Activated gamma-delta T cell treated with anti-CD3 and anti-CD28 coated beads, Interleukin-2, amount 50 U/mL, for 16 hours (primary cell): ENCODE measurements around the gene EFR3B.
"Not testable (repeated sequence)": the region's sequence is repeated elsewhere in the genome, so short reads cannot be mapped to it uniquely, and the experiment has no call there.

Experiments used
- DNase-seq: peaks from one replicate; pipeline ENCODE4 v3.0.0-alpha.2; 2020; ENCODE audit warnings: low read depth

EFR3B gene

DNA sequence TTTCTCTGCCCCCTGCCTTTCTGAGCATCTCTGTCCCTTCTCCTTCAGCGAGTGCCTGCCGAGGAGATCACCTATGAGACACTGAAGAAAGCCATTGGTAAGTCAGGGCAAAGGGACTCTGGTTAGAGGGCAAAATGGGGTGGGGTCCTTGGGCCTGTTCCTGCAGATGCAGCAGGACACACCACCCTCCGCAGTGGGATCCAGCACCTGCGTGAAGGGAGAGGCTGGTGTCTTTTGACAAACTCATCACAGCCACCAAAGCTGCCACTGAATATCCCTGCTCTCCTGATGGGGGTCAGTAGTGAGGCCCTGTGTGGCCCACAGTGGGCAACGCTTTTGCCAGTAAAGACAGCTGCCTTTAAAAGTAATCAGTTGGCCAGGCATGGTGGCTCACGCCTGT lies 107.8 kb downstream of the EFR3B start:
- no peak for DNase-seq

GRCh38 chr2:25150993-25151392 lies 109.1 kb downstream of the EFR3B start:
- DNase-seq: not testable (repeated sequence)

DNA sequence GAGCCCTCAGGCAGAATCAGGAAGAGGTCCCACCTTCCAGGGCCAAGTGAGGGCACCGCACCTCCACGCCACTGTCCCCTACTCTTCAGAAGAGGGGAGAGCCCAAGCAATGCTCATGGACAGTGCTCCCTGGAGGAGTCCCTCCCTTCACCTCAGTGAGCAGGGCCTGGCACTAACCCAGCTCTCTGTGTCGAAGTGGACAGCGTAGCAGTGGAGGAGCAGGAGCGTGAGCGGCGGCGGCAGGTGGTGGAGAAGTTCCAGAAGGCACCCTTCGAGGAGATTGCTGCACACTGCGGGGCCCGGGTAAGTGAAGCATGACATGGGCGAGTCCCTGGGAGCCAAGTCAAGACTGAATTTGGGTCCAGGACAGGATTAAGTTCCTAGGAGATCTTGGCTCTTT lies 109.8 kb downstream of the EFR3B start:
- DNase-seq: no peak

DNA sequence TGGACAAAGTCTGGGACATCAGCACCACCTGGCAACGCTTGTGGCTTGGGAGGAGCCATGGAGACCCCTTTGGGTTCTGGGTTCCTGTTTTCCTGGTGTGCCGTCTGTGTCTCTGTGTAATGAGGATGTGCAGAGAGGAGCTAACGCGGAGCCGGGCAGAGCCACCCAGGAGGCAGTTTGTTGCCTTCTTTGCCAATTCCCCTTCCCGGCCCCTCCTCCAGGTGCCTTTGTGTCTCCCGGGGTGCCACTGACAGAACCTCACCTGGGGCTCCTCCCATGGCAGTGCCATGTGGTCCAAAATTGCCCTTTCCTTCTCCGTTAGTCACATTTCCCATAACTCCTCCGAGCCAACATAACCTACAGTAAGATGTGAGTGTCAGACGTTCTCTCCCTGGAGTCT lies 113.5 kb downstream of the EFR3B start:
- no peak for DNase-seq

- no peak for DNase-seq
Measured at GRCh38 chr2:25158096-25158852, 116.4 kb downstream of the EFR3B start.

DNA sequence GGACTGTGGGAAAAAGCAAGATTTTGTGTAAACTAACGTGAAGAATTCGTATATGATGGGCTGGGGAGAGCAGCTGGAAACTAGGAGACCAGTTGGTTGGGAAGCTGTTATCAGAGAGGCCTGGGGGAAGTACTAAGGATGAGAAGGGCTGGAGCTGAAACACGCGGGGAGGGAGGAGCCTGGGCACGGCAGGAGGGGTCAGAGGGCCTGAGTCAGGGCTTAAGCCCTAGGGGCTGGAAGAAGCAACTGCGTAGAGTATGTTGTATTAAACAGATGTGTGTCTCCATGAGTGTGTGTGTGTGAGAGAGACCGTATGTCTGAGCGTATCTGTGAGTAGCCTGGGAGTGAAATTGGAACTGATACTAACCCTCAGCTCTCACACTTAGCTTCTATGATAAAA lies 118.1 kb downstream of the EFR3B start:
- no peak for DNase-seq

- DNase-seq: no peak
Measured at GRCh38 chr2:25160376-25160775, 118.5 kb downstream of the EFR3B start.

DNA sequence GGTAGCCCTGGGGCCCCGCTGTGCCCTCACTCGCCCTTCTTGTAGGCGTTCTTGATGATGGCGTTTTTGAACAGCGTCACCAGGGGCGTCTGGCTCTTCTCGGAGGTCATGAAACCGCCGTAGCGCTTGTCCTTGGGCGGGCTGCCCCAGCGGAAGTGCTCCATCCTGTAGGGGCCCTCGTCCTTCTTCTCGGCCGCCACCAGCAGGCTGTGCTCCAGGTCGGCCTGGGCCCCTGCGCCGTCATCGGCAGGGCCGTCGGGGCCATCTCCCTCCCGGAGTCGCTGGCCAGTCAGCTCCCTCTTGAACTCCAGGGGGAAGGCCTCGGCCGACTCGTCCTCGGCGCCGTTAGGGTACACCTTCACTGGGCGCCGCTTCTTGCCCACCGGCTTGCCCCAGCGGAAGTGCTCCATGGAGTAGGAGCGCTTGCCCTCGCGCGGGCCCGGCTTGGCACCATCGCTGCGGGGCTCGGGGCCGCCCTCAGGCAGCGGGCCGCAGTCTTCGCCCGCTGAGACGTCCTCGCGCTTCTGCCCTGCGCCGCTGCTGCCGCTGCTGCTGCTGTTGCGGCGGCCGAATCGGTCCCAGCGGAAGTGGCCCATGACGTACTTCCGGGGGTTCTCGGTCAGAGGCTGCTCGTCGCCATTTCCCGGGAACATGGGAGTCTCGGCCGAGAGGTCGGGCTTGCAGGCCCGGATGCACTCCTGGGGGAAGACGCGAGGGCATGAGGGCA lies 119.3 kb downstream of the EFR3B start:
- DNase-seq: peak; percentile 60

DNA sequence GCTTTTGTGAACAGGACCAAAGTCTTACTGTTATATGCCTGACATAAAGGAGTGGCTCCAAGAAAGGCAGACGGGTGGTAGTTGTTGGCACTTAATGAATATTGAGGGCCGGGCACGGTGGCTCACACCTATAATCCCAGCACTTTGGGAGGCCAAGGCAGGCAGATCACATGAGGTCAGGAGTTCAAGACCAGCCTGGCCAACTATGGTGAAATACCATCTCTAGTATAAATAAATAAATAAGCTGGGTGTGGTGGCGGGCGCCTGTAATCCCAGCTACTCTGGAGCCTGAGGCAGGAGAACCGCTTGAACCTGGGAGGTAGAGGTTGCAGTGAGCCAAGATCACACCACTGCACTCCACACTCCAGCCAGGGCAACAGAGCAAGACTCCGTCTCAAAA lies 120.2 kb downstream of the EFR3B start:
- DNase-seq: not testable (repeated sequence)

DNA sequence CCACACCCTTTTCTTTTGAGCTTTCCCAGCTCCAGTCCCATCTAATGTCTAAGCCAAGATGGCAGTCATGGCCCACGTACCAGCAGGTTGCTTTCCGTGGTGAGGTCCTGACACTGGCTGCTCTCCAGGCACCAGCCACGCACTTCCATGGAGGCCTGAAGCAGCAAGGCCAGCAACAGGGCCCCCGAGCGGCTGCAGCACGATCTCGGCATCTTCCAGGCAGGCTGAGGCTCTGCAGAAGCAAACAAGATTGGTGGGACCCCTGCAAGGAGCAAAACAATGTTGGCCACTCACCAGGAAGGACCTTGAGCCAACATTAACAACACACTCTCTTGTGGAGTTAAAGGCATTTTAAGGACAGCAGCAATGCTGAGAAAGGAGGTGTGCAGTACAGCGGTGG lies 122.7 kb downstream of the EFR3B start:
- DNase-seq: no peak

DNA sequence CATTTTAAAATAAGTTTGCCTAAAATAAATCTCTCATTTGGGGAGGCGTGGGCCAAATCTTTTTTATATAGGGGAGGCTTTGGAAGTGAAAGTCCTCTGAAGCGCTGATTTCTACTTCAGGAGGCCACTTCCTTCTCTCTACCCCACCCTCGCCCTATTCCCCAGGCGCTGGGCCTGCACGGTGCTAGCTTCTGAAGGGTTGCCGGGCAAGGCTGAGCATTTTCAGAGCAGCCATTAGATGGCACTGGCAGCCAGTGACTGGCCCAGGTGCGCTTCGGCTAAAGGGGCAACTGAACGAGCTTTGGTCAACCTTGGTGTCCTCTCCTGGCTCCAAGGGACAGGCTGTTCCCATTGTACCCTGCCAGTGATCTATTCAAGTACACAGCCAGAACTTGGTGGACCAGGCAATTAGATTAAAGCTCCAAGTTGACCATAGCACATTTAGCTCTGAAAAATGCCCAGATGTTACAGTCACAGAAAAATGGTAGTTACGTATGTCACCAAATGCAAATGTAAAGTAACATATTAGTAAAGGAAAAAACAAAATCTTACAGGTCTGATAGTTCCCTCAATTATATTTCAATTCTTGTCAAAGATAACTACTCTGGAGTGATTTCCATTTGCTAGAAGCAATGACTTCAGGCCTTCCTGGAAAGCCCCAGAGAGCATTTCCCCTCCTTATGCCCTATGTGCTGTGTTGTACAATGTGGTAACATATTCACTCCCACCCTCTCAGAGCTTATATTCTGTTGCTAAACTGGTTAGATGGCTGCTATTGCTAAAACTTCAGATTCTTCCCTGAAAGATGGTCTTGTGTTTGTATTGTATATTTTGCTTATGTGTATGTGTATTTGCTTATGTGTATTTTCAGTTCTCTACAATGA lies 124.4 kb downstream of the EFR3B start:
- peak; percentile 28 for DNase-seq

- peak; percentile 9 for DNase-seq
Measured at GRCh38 chr2:25168256-25169072, 126.6 kb downstream of the EFR3B start, which contains the start of gene POMC. TSS of gene POMC (minus strand) at chr2:25168580. CDS start at chr2:25164772, 3,808 bp downstream.

- no peak for DNase-seq
Measured at GRCh38 chr2:25169073-25169470, 127.2 kb downstream of the EFR3B start.

DNA sequence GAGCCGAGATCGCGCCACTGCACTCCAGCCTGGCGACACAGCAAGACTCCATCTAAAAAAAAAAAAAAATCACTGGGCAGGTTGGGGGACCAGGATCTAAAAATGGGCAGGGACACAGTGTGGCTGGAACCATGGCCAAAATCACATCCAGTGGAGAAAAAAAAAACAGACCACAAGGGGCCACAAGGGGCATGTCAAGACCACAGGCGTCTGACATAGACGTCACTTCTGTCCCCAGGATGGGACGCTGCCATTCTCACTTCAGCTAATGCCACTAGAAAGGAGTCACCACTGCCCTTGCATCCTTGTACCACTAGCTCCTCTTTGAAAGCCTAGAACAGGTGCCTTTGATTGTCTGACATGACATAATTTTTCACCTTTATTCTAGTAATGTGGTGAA lies 129.0 kb downstream of the EFR3B start:
- no peak for DNase-seq

- DNase-seq: no peak
Measured at GRCh38 chr2:25173719-25174118, 131.8 kb downstream of the EFR3B start.

DNA sequence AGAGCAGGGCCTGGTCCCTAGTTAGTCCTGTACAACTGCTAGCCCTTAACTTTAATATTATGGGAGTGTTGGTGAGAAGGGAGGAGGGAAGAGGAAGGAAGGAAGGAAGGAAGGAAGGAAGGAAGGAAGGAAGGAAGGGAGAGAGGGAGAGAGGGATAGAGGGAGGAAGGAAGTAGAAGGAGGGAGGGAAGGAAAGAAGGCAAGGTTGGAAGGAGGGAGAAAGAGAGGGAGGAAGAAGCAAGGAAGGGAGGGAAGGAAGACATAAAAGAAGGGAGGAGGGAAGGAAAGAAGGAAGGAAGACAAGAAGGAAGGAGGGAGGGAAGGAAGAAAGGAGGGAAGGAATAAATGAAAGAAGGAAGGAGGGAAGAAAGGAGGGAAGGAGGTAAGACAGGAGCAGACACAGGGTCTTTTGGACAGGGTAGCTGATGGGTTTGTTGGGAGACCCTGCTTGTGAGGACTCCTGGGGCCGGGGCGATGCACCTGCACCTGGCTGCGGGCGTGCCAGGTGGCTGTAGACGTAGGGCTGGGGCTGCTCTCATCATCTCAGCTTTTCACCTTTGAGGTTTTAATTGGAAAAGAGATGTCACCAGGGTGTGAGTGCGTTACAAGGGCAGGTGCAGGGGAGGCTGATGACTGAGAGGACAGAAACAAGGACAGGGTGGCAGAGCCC lies 132.5 kb downstream of the EFR3B start:
- DNase-seq: no peak

- no peak for DNase-seq
Measured at GRCh38 chr2:25176138-25176537, 134.3 kb downstream of the EFR3B start.

DNA sequence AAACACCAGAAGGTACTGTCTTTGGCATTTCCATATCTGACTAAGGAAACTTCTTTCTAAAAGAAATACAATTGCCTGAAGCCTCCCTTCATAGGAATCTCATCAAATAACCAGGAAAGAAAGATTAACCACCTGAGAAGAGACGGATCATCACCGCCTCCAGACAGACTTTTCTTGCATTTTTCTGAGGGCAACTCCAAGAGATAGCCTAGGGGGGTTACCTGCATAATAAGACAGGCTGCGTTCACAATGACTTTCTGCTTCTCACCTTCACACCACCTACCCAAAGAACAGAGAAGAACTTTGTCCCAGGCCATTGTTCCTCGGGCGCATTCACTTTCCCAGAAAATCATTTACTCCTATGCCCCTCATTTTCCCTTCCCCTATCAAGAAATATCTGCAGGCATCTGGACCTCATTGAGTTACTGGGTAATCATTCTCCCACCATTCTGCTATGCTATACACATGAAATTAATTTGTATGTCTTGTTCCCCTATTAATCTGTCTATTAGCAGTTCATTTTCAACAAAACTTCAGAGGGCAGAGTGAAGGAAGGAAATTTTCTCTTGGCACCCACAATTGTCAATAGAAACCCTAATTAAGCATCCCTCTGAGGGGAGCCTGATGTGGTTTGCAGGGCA lies 134.8 kb downstream of the EFR3B start:
- DNase-seq: no peak

DNA sequence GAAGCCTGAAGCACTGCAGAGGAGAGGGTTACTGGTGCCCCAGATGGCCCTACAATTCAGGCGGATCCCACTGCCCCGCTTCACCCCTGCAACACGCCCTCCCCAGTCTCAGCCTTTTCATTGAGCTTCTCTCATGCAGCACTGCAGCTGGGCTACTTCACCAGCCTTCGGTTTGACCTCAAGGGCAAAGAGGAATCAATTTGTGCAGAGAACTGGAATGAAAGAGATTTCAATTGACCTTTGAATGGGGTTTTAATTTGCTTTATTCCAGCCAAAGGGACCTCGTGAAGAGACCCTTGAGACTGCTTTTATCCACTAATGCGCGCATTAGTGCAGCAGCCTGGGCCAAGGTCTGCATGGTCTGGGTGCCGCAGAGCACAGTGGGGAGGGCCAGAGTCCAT lies 135.3 kb downstream of the EFR3B start:
- no peak for DNase-seq

DNA sequence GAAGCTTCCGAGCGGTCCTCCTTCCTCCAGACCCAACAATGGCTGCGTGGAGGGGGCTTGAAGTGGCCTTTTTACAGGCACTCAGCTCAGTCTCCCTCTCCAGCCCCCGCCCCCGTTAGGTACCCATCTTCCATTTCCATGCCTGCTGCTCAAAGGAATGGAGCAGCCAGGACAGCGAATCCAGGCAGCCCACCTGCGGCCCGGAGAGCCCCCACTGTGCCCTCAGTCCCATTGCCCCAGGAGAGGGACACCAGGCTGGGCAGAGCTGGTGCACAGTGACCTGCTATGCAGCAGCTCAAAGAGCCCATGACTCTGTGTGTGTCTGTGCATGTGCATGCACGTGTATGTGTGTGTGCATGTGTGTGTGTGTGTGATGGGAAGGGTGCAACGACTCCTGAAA lies 137.1 kb downstream of the EFR3B start:
- no peak for DNase-seq

- no peak for DNase-seq
Measured at GRCh38 chr2:25184254-25184653, 142.4 kb downstream of the EFR3B start.
